ENCODE results near the gene ADARB1.
"Not testable (repeated sequence)": the region's sequence is repeated elsewhere in the genome, so short reads cannot be mapped to it uniquely, and the experiment has no call there.

ADARB1 gene

GRCh38 chr21:45135868-45136267 lies 61.5 kb downstream of the ADARB1 start:
- no peak for DNase-seq (ENCODE audit: low read depth)

GRCh38 chr21:45136500-45136899 lies 62.1 kb downstream of the ADARB1 start:
- DNase-seq (ENCODE audit: low read depth): no peak

GRCh38 chr21:45136927-45137611 lies 62.7 kb downstream of the ADARB1 start:
- DNase-seq (ENCODE audit: low read depth): peak; percentile 66

GRCh38 chr21:45137612-45137937 lies 63.2 kb downstream of the ADARB1 start:
- no peak for DNase-seq (ENCODE audit: low read depth)

- no peak for DNase-seq (ENCODE audit: low read depth)
These were observed 64.0 kb downstream of the ADARB1 start for GRCh38 chr21:45138199-45139002.

- not testable (repeated sequence) for DNase-seq (ENCODE audit: low read depth)
These were observed 64.6 kb downstream of the ADARB1 start for GRCh38 chr21:45139003-45139360.

- no peak for DNase-seq (ENCODE audit: low read depth)
These were observed 65.1 kb downstream of the ADARB1 start for GRCh38 chr21:45139473-45139872.

GRCh38 chr21:45140346-45140940 lies 66.1 kb downstream of the ADARB1 start:
- peak; percentile 61 for DNase-seq (ENCODE audit: low read depth)

- not testable (repeated sequence) for DNase-seq (ENCODE audit: low read depth)
These were observed 66.6 kb downstream of the ADARB1 start for GRCh38 chr21:45140944-45141343.

GRCh38 chr21:45141507-45141906 lies 67.1 kb downstream of the ADARB1 start:
- DNase-seq (ENCODE audit: low read depth): no peak

- DNase-seq (ENCODE audit: low read depth): no peak
These were observed 68.3 kb downstream of the ADARB1 start for GRCh38 chr21:45142469-45143308.

GRCh38 chr21:45143855-45144254 lies 69.5 kb downstream of the ADARB1 start:
- no peak for DNase-seq (ENCODE audit: low read depth)

GRCh38 chr21:45145146-45145545 lies 70.8 kb downstream of the ADARB1 start:
- DNase-seq (ENCODE audit: low read depth): no peak

- DNase-seq (ENCODE audit: low read depth): not testable (repeated sequence)
These were observed 71.5 kb downstream of the ADARB1 start for GRCh38 chr21:45145846-45146245.

GRCh38 chr21:45146306-45146705 lies 71.9 kb downstream of the ADARB1 start:
- no peak for DNase-seq (ENCODE audit: low read depth)

GRCh38 chr21:45146801-45147200 lies 72.4 kb downstream of the ADARB1 start:
- DNase-seq (ENCODE audit: low read depth): no peak

- no peak for DNase-seq (ENCODE audit: low read depth)
These were observed 73.3 kb downstream of the ADARB1 start for GRCh38 chr21:45147473-45148315.

- no peak for DNase-seq (ENCODE audit: low read depth)
These were observed 74.1 kb downstream of the ADARB1 start for GRCh38 chr21:45148316-45148990.

- DNase-seq (ENCODE audit: low read depth): no peak
These were observed 74.6 kb downstream of the ADARB1 start for GRCh38 chr21:45149021-45149420.

GRCh38 chr21:45150638-45151131 lies 76.3 kb downstream of the ADARB1 start:
- no peak for DNase-seq (ENCODE audit: low read depth)
